MCF 10A (cell line): ENCODE data around the gene RPS6KC1. TPM values are rescaled to one million over a fixed set of nuclear protein-coding genes. Genes with fewer than 3 reads are reported as not detected.

Experiments
- BruUV-seq: library from RNA; stranded (reverse); fragments of 400-500 nt; replicated peaks from 2 replicates; lab custom pipeline; 2021; lab: Mats Ljungman, UMichigan
- CTCF ChIA-PET: fragments of 300-600 bp; sonication (Branson Sonifier 250); formaldehyde crosslinking; extraction: SDS; loops from one replicate; lab custom pipeline; 2021; ENCODE audit warnings: antibody characterized with exemption, inconsistent platforms; lab: Yijun Ruan, JAX
- POLR2A ChIA-PET: fragments of 300-600, 350-650 bp; sonication (Branson Sonifier 250); formaldehyde crosslinking; extraction: SDS; loops from one replicate; lab custom pipeline; 2020; ENCODE audit warnings: antibody characterized with exemption, inconsistent platforms; lab: Yijun Ruan, JAX
- DNase-seq: peaks from one replicate; pipeline ENCODE4 v3.0.0-alpha.2; 2018; ENCODE audit not compliant: unreplicated experiment
- H3K27ac Mint-ChIP-seq: one replicate; pipeline ENCODE4 v1.8.0; 2022; ENCODE audit warnings: mild to moderate bottlenecking, low read depth, mixed read lengths; ENCODE audit not compliant: unreplicated experiment
- H3K27me3 Mint-ChIP-seq: one replicate; pipeline ENCODE4 v1.8.0; 2022; ENCODE audit warnings: mixed read lengths; ENCODE audit not compliant: insufficient read depth, unreplicated experiment
- H3K36me3 Mint-ChIP-seq: one replicate; pipeline ENCODE4 v1.8.0; 2022; ENCODE audit warnings: mild to moderate bottlenecking, moderate library complexity, mixed read lengths; ENCODE audit not compliant: insufficient read depth, unreplicated experiment
- H3K4me1 Mint-ChIP-seq: one replicate; pipeline ENCODE4 v1.8.0; 2022; ENCODE audit warnings: mixed read lengths; ENCODE audit not compliant: insufficient read depth, unreplicated experiment
- H3K4me3 Mint-ChIP-seq: one replicate; pipeline ENCODE4 v1.8.0; 2022; ENCODE audit warnings: mild to moderate bottlenecking, moderate library complexity, mixed read lengths; ENCODE audit not compliant: unreplicated experiment
- H3K9me3 Mint-ChIP-seq: one replicate; pipeline ENCODE4 v1.8.0; 2022; ENCODE audit warnings: mixed read lengths; ENCODE audit not compliant: unreplicated experiment
- intact Hi-C: fragments of 100-400 bp; cut with micrococcal nuclease; formaldehyde crosslinking; loops from 2 replicates; pipeline ENCODE4 v1.14.1; 2022
- total RNA-seq: library from RNA; stranded (reverse); gene quantifications from 2 replicates; pipeline ENCODE4 v1.2.3, GENCODE V29; 2022
- TF ChIP-seq, protein P1 (sequence below): fragments of 200-600 bp; IDR thresholded peaks from one replicate; pipeline ENCODE4 v1.8.0; 2022; ENCODE audit warnings: antibody characterized with exemption, mild to moderate bottlenecking; ENCODE audit not compliant: unreplicated experiment

The RPS6KC1 gene
- total RNA-seq, 1 experiment from 2014 or later: 24.5 TPM

DNA sequence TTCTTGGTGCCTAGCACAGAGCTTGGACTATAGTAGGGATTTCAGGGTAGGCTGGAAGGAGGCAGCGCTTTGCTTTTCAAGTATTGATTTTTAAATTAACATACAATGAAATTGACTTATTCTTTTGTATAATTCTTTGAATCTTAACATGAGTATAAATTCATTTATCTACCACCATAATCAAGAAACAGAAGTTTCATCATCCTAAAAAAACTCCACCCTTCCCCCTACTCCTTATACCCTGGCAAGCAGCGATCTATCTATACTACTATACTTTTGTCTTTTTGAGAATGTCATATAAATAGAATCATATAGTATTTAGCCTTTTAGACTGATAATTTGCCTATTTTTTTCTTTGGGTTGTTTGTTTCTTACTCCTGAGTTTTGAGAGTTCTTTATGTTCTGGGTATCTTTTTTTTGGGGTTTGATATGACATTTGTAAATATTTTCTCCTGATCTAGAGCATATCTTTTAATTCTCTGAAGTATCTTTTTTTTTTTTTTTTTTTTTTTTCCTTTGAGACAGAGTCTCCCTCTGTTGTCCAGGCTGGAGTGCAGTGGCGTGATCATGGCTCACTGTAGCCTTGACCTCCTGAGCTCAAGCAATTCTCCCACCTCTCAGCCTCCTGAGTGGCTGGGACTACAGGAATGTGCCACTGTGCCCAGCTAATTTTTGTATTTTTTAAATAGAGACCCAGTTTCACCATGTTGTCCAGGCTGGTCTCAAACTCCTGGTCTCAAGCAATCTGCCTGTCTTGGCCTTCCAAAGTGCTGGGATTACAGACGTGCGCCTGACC, 6.4 kb downstream of the RPS6KC1 start:
- H3K9me3 Mint-ChIP-seq: no peaks in the 10 kb centered on the region
- H3K4me3 Mint-ChIP-seq: no peak overlapping the region
- CTCF ChIA-PET: interaction anchor here (0.6 to 2.8 kb wide), 4 partner anchors 13 to 1133 kb away, joined by 3 to 16 read pairs (median 4); no protein-coding TSS in a partner anchor
- no peak overlapping the region for H3K27ac Mint-ChIP-seq
- DNase-seq: no peak
- peaks cover 8% of the 10 kb centered on the region for H3K36me3 Mint-ChIP-seq
- TF ChIP-seq, protein P1, sequence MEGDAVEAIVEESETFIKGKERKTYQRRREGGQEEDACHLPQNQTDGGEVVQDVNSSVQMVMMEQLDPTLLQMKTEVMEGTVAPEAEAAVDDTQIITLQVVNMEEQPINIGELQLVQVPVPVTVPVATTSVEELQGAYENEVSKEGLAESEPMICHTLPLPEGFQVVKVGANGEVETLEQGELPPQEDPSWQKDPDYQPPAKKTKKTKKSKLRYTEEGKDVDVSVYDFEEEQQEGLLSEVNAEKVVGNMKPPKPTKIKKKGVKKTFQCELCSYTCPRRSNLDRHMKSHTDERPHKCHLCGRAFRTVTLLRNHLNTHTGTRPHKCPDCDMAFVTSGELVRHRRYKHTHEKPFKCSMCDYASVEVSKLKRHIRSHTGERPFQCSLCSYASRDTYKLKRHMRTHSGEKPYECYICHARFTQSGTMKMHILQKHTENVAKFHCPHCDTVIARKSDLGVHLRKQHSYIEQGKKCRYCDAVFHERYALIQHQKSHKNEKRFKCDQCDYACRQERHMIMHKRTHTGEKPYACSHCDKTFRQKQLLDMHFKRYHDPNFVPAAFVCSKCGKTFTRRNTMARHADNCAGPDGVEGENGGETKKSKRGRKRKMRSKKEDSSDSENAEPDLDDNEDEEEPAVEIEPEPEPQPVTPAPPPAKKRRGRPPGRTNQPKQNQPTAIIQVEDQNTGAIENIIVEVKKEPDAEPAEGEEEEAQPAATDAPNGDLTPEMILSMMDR: no peak
- no peaks in the 10 kb centered on the region for H3K27me3 Mint-ChIP-seq
- BruUV-seq: no TSS peak
- POLR2A ChIA-PET: interaction anchor here (0.6 to 2.4 kb wide), 3 partner anchors 9 to 43 kb away, joined by 4 to 10 read pairs (median 7); partner anchors contain the start of gene ANGEL2
- intact Hi-C loops: loop anchor here (10.0 kb wide), 1 partner anchor 263 kb away; the partner anchor contains the start of genes NSL1 and TATDN3
- H3K4me1 Mint-ChIP-seq: peaks cover 18% of the 10 kb centered on the region

DNA sequence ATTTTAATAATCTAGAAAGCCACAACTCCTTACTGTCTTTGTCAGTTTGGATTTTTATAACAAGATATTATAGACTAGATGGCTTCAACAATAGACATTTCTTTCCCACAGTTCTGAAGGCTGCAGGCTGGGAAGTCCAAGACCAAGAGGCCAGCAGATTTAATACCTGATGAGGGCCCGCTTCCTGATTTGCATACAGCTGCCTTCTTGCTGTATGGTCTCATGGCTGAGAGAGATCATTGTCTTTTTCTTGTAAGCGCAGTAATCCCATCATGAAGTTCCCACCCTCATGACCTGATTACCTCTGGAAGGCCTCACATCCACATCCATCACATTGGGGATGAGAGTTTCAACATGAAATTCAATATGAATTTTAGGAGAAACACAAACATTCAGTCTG, 9.8 kb downstream of the RPS6KC1 start:
- H3K27me3 Mint-ChIP-seq: no peaks in the 10 kb centered on the region
- no peak for DNase-seq
- H3K4me1 Mint-ChIP-seq: peaks cover 6% of the 10 kb centered on the region
- no peak overlapping the region for H3K27ac Mint-ChIP-seq
- CTCF ChIA-PET: interaction anchor here (1.8 kb wide), 1 partner anchor 9 kb away, joined by 9 read pairs; no protein-coding TSS in a partner anchor
- no TSS peak for BruUV-seq
- H3K4me3 Mint-ChIP-seq: no peak overlapping the region
- TF ChIP-seq, protein P1: no peak
- no peaks in the 10 kb centered on the region for H3K9me3 Mint-ChIP-seq
- intact Hi-C loops: no loop called here
- POLR2A ChIA-PET: interaction anchor here (1.7 to 3.5 kb wide), 2 partner anchors 10 kb away, joined by 9 to 14 read pairs; partner anchors contain the start of gene RPS6KC1
- peaks cover 13% of the 10 kb centered on the region for H3K36me3 Mint-ChIP-seq

DNA sequence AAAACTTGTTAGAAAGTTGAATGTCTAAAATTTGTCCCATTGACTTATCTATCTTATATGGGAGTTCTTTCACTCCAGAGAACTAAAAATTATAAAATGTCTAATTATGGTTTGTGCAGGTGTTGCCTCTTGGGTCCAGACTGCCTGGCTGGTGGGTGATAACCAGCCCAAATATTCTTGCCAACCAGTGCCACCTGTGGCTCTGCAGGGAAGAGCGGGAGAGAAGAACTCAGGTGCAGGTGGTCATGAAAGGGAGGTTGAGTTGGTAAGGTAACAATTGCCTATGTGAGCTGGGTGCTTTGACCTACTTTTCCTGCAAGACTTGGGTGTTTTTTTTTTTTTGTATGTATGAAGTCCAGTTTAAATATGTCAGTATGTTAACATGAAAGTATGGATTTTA, 10.2 kb downstream of the RPS6KC1 start:
- DNase-seq: peak; percentile 39
- H3K36me3 Mint-ChIP-seq: peaks cover 13% of the 10 kb centered on the region
- TF ChIP-seq, protein P1: no peak
- H3K4me1 Mint-ChIP-seq: peaks cover 6% of the 10 kb centered on the region
- no peak overlapping the region for H3K27ac Mint-ChIP-seq
- no peak overlapping the region for H3K4me3 Mint-ChIP-seq
- BruUV-seq: no TSS peak
- intact Hi-C loops: no loop called here
- H3K27me3 Mint-ChIP-seq: no peaks in the 10 kb centered on the region
- CTCF ChIA-PET: interaction anchor here (1.0 to 1.1 kb wide), 2 partner anchors 10 to 16 kb away, joined by 3 read pairs; no protein-coding TSS in a partner anchor
- H3K9me3 Mint-ChIP-seq: no peaks in the 10 kb centered on the region
- POLR2A ChIA-PET: interaction anchor here (0.6 to 3.5 kb wide), 3 partner anchors 9 to 199 kb away, joined by 3 to 14 read pairs (median 9); partner anchors contain the start of gene RPS6KC1

DNA sequence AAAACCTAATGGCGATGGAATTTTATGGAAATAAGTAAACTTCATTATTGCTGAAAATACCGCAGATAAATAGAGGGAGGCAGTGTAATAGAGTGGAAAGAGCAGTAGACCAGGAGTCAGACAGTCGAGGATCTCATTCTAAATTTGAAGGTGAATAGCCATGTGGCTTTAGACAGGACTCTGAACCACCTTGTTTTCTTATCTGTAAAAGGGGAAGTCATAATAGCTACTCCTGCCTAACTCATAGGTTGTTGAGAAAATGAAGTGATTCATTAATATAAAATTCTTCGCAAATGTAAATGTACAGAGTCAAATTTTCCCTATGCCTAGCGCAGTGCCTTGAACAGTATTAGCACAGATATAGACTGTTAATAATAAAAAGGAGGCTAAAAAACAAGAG, 14.8 kb downstream of the RPS6KC1 start:
- Mint-ChIP-seq H3K4me1 (no peaks in the 10 kb centered on the region), H3K27me3 (no peaks in the 10 kb centered on the region), H3K27ac (no peak overlapping the region), H3K9me3 (no peaks in the 10 kb centered on the region), H3K4me3 (no peak overlapping the region), H3K36me3 (peaks cover 8% of the 10 kb centered on the region)
- TF ChIP-seq, protein P1: no peak
- POLR2A ChIA-PET: interaction anchor here (2.3 kb wide), 1 partner anchor 9 kb away, joined by 7 read pairs; no protein-coding TSS in a partner anchor
- no peak for DNase-seq
- intact Hi-C loops: no loop called here
- BruUV-seq: no TSS peak
- CTCF ChIA-PET: interaction anchor here (1.0 to 1.9 kb wide), 2 partner anchors 10 to 17 kb away, joined by 5 to 6 read pairs; no protein-coding TSS in a partner anchor
